GM12873 (cell line): ENCODE data around the gene PTS.

ENCODE experiments used
- TF ChIP-seq, protein P1 (sequence below): IDR thresholded peaks from 2 replicates; pipeline ENCODE4 v1.5.1; 2012; ENCODE audit warnings: low read depth, mild to moderate bottlenecking, moderate library complexity, low read length, control low read depth; ENCODE audit not compliant: insufficient read depth; ENCODE audit errors: missing control alignments

The PTS gene

DNA sequence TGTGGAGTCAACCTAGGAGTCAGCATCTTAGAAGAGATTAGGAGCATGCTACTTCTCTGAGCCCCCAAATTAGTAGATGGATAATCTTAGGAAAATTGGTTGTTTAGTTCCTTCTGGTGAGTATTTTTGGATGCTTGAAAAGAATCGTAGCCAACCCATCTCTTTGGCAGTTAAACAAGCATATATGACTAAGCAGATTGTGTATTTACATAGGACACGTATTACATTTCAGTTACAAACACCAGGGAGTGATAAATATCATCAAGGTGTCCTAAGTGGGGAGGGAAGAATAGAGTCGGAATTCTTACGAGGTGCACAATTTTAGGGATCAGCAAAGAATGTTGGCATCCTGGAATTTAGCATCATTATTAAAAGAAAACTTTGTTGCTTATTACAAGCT, 21.0 kb downstream of the PTS start:
- TF ChIP-seq, protein P1, sequence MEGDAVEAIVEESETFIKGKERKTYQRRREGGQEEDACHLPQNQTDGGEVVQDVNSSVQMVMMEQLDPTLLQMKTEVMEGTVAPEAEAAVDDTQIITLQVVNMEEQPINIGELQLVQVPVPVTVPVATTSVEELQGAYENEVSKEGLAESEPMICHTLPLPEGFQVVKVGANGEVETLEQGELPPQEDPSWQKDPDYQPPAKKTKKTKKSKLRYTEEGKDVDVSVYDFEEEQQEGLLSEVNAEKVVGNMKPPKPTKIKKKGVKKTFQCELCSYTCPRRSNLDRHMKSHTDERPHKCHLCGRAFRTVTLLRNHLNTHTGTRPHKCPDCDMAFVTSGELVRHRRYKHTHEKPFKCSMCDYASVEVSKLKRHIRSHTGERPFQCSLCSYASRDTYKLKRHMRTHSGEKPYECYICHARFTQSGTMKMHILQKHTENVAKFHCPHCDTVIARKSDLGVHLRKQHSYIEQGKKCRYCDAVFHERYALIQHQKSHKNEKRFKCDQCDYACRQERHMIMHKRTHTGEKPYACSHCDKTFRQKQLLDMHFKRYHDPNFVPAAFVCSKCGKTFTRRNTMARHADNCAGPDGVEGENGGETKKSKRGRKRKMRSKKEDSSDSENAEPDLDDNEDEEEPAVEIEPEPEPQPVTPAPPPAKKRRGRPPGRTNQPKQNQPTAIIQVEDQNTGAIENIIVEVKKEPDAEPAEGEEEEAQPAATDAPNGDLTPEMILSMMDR = no peak

- TF ChIP-seq, protein P1 = no peak
Measured at GRCh38 chr11:112248201-112248600, 22.0 kb downstream of the PTS start.

DNA sequence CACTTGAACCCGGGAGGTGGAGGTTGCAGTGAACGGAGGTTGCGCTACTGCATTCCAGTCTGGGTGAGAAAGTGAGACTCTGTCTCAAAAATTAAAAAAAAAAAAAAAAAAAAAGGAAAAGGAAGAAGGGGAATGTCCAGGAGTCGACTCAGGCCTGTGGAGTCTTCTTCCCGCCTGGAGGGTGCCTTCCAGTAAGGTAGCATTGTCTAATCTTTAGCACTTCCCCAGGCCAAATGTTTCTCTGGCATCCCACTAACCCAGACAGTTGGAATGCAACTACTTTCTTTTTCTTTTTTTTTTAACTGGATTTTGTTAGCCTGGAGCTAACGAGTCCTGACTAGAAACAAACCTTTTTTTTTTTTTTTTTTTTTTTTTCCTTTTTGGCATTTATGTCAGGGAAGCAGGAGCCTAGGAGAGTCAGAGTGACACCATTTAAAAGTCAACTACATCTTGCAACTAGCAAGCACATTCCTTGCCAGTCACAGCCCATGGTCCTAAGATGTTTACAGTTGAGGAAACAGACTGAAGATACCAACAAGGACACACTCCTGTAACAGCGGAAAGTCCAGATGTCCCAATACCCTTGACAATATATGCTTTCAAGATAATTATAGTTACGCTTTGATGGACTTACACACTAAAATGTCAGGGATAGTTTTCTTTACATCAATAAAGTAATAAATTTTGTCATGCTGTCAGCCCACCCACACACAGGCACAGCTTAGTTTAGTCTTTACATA, 23.8 kb downstream of the PTS start:
- TF ChIP-seq, protein P1 = no peak

DNA sequence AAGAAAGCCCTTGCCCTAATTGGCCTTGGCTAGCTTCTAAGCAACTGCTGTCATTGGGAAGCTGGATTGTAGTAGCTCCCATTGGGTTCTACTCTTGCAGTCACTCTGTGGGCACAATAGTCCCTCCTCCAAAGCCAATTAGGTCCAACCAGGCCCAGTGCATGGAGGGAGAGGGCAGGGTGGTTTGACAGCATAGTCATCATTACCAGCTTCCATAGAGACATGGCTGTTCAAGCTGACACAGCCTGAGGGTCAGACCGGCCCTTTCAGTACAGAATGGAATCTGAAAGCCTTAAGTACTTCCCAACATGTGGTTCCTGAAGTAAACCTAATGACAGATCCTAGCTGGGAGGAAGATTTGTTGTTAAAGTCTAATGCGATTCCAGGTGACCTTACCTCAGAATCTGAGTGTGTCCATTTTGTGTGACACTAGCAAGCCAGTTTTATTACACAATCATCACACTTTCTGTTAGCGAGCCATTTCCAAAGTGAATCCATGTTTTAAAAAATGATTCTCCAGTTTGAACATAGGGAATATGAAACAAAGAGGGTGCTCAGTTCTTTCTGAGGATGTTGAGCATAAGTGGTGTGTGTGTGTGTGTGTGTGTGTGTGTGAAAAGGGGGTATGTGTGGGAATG, 27.5 kb downstream of the PTS start:
- TF ChIP-seq, protein P1 = no peak

DNA sequence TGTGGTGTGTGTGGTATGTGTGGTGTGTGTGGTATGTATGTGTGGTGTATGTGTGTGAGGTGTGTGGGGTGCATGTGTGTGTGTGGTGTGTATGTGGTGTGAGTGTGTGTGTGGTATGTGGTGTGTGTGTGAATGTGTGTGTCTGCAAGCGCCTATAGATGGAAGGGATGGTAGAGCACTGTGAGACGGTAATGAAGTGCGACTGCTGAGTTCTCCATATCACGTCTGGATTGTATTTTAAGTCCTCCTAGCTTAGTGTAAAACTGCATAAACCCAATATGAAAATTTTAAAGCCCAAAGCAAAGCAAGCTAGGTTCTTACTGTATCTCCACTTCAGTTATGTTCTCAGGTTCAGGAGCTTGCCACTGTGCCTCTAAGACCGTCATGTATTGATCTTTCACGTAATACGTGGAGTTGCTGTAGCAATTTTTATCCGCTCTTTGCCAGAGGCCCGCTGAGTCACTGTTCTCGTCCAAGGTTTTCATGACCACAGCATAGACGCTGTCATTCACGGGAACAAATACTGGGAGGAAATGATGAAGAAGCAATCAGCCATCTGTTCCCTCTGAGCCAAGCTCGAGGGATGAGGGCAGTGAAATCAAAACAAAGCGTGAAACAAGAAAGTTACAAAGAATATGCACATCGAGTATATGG, 29.0 kb downstream of the PTS start:
- TF ChIP-seq, protein P1 = no peak

GRCh38 chr11:112260490-112260889, 34.3 kb downstream of the PTS start, which contains the start of gene PLET1:
Gene PLET1 (minus strand): TSS chr11:112260860. CDS start chr11:112260589, 271 bp downstream.
- TF ChIP-seq, protein P1 = no peak

GRCh38 chr11:112265659-112266409, 39.6 kb downstream of the PTS start:
- TF ChIP-seq, protein P1 = no peak
